Tibial artery (tissue), 4 donors: ENCODE results near the gene PM20D1.

ENCODE experiments used
- DNase-seq, 2 donors: peaks; one replicate each; pipeline ENCODE4 v3.0.0-alpha.2; 2019
- H3K27ac ChIP-seq, 2 donors: fragments of 200-600 bp; sonication (generic) in 1 of 2; 1 replicate in 1 of 2; 2 replicates in 1 of 2; pipeline ENCODE4 v1.5.1; 2018 to 2019; ENCODE audit warnings: mild to moderate bottlenecking in 1 of 2
- H3K27me3 ChIP-seq, 2 donors: fragments of 200-600 bp; sonication (generic) in 1 of 2; one replicate each; pipeline versions ENCODE4 v1.5.1 to v1.6.0; 2016 to 2019
- H3K36me3 ChIP-seq, 3 donors: fragments of 200-600 bp; sonication (generic) in 2 of 3; one replicate each; pipeline ENCODE4 v1.5.1; 2016 to 2019; ENCODE audit warnings: mild to moderate bottlenecking in 2 of 3
- H3K4me1 ChIP-seq, 4 donors: fragments of 200-600 bp; sonication (generic) in 2 of 4; 1 replicate in 3 of 4; 2 replicates in 1 of 4; pipeline ENCODE4 v1.5.1; 2016 to 2019
- H3K4me3 ChIP-seq, 2 donors: fragments of 200-600 bp; sonication (generic) in 1 of 2; 1 replicate in 1 of 2; 2 replicates in 1 of 2; pipeline ENCODE4 v1.5.1; 2018 to 2019; ENCODE audit warnings: mild to moderate bottlenecking in 2 of 2
- H3K9me3 ChIP-seq, 3 donors: fragments of 200-600 bp; sonication (generic) in 1 of 3; one replicate each; pipeline ENCODE4 v1.5.1; 2016 to 2019
- CTCF ChIP-seq, 2 experiments: fragments of 200-600 bp in 1 of 2; fragments of 450-650 bp in 1 of 2; IDR thresholded peaks; one replicate each; pipeline ENCODE4 v1.5.1; 2017 to 2019; ENCODE audit warnings: antibody characterized with exemption in 2 of 2, mild to moderate bottlenecking in 1 of 2, moderate library complexity in 1 of 2
- intact Hi-C: fragments of 100-400 bp; cut with DNase I; formaldehyde crosslinking; loops from one replicate; pipeline ENCODE4 v1.15.0; 2023; ENCODE audit warnings: low total_unique reads

Gene PM20D1

GRCh38 chr1:205812271-205812877 is 37.6 kb downstream of the PM20D1 start:
- intact Hi-C loops = loop anchor here (10.0 kb wide), 1 partner anchor 58 kb away; the partner anchor contains the start of gene NUCKS1
- Histone ChIP-seq H3K36me3 (peaks cover 0 to 17% (median 15%) of the 10 kb centered on the region in 3 donors), H3K27me3 (no peaks in the 10 kb centered on the region), H3K27ac (peak overlapping the region; percentile 91 to 93), H3K4me1 (peaks cover 0 to 57% (median 39%) of the 10 kb centered on the region in 4 donors), H3K4me3 (peak overlapping the region; percentile 93 to 97), H3K9me3 (no peaks in the 10 kb centered on the region)
- DNase-seq = peak; percentile 38 to 76
- TF ChIP-seq CTCF (IDR thresholded peaks at IDR 0.05) = no peak

- Histone ChIP-seq H3K27ac (peak overlapping the region; percentile 91 to 93), H3K9me3 (no peaks in the 10 kb centered on the region), H3K36me3 (peaks cover 0 to 17% (median 15%) of the 10 kb centered on the region in 3 donors), H3K4me1 (peaks cover 0 to 64% (median 43%) of the 10 kb centered on the region in 4 donors), H3K4me3 (peak overlapping the region; percentile 93 to 97), H3K27me3 (no peaks in the 10 kb centered on the region)
- DNase-seq = no peak
- intact Hi-C loops = loop anchor here (10.0 kb wide), 1 partner anchor 57 kb away; the partner anchor contains the start of gene NUCKS1
- no peak for TF ChIP-seq CTCF (IDR thresholded peaks at IDR 0.05)
Measured at GRCh38 chr1:205811660-205812059, 38.3 kb downstream of the PM20D1 start.

GRCh38 chr1:205810448-205811157 is 39.3 kb downstream of the PM20D1 start:
- H3K4me1 ChIP-seq = peaks cover 0 to 75% (median 52%) of the 10 kb centered on the region in 4 donors
- no peak for DNase-seq

GRCh38 chr1:205809942-205810345 is 40.0 kb downstream of the PM20D1 start:
- intact Hi-C loops = loop anchor here (10.0 kb wide), 1 partner anchor 55 kb away; the partner anchor contains the start of gene NUCKS1
- Histone ChIP-seq H3K27ac (no peak overlapping the region), H3K36me3 (peaks cover 0 to 17% (median 15%) of the 10 kb centered on the region in 3 donors), H3K4me1 (peaks cover 0 to 82% (median 59%) of the 10 kb centered on the region in 4 donors), H3K9me3 (no peaks in the 10 kb centered on the region), H3K27me3 (no peaks in the 10 kb centered on the region), H3K4me3 (peak overlapping the region; percentile 2 to 6)
- no peak for TF ChIP-seq CTCF (IDR thresholded peaks at IDR 0.05)
- DNase-seq = no peak

More at GRCh38 chr1:205810448-205811157, 39.3 kb downstream of the PM20D1 start:
- no peak for TF ChIP-seq CTCF (IDR thresholded peaks at IDR 0.05)
- H3K4me3 ChIP-seq = peak overlapping the region in 1 of 2 donors; percentile 6
- no peaks in the 10 kb centered on the region for H3K27me3 ChIP-seq
- intact Hi-C loops = loop anchor here (10.0 kb wide), 1 partner anchor 56 kb away; the partner anchor contains the start of gene NUCKS1
- peaks cover 0 to 17% (median 15%) of the 10 kb centered on the region in 3 donors for H3K36me3 ChIP-seq
- peak overlapping the region in 1 of 2 donors; percentile 91 for H3K27ac ChIP-seq
- no peaks in the 10 kb centered on the region for H3K9me3 ChIP-seq

GRCh38 chr1:205809469-205809868 is 40.5 kb downstream of the PM20D1 start:
- peaks cover 0 to 86% (median 61%) of the 10 kb centered on the region in 4 donors for H3K4me1 ChIP-seq
- intact Hi-C loops = no loop called here
- TF ChIP-seq CTCF (IDR thresholded peaks at IDR 0.05) = no peak
- H3K27me3 ChIP-seq = no peaks in the 10 kb centered on the region
- H3K27ac ChIP-seq = no peak overlapping the region
- no peak for DNase-seq
- H3K4me3 ChIP-seq = peak overlapping the region; percentile 2 to 6
- peaks cover 0 to 18% (median 15%) of the 10 kb centered on the region in 3 donors for H3K36me3 ChIP-seq
- no peaks in the 10 kb centered on the region for H3K9me3 ChIP-seq
